ENCODE data around the gene C5orf15. TPM values are rescaled to one million over a fixed set of nuclear protein-coding genes. Genes with fewer than 3 reads are reported as not detected.

The C5orf15 gene
- total and polyA plus RNA-seq, 4 donors = 21.6 to 118 (median 40.0) TPM

GRCh38 chr5:133925866-133926488 lies 42.4 kb downstream of the C5orf15 start:
- no peak for TF ChIP-seq CTCF (IDR thresholded peaks at IDR 0.05; ENCODE audit: control extremely low read depth, extremely low read depth)
- ATAC-seq (ENCODE audit: insufficient read depth, low FRiP score) = no peak
- WGBS, 2 donors = 90% methylated on average over 12 of the region's 12 CpGs
- no peak for DNase-seq
- H3K4me3 ChIP-seq = no peak overlapping the region
- H3K27ac ChIP-seq (ENCODE audit: low read depth in 1 of 2, low read length in 1 of 2) = no peak overlapping the region
- H3K4me1 ChIP-seq (ENCODE audit: control insufficient read depth in 5 of 5, insufficient read depth in 5 of 5, low read length in 5 of 5) = peaks cover 0 to 19% (median 0%) of the 10 kb centered on the region in 5 donors
- no peak overlapping the region for H3K9ac ChIP-seq (ENCODE audit: insufficient read depth in 1 of 2, low read length in 2 of 2)
- H3K9me3 ChIP-seq (ENCODE audit: control insufficient read depth in 4 of 4, insufficient read depth in 3 of 4, low read length in 3 of 4) = peaks cover 0 to under 1% (median 0%) of the 10 kb centered on the region in 4 donors
- H3K36me3 ChIP-seq (ENCODE audit: control insufficient read depth in 4 of 4, insufficient read depth in 4 of 4, low read length in 4 of 4) = no peaks in the 10 kb centered on the region
- H3K27me3 ChIP-seq (ENCODE audit: control insufficient read depth in 3 of 3, insufficient read depth in 3 of 3, low read length in 2 of 3) = no peaks in the 10 kb centered on the region

- Histone ChIP-seq H3K9me3 (ENCODE audit: control insufficient read depth in 4 of 4, insufficient read depth in 3 of 4, low read length in 3 of 4) (peaks cover 0 to 1% (median 0%) of the 10 kb centered on the region in 4 donors), H3K4me3 (no peak overlapping the region), H3K36me3 (ENCODE audit: control insufficient read depth in 4 of 4, insufficient read depth in 4 of 4, low read length in 4 of 4) (no peaks in the 10 kb centered on the region), H3K4me1 (ENCODE audit: control insufficient read depth in 5 of 5, insufficient read depth in 5 of 5, low read length in 5 of 5) (peaks cover 0 to 19% (median 0%) of the 10 kb centered on the region in 5 donors), H3K27ac (ENCODE audit: low read depth in 1 of 2, low read length in 1 of 2) (no peak overlapping the region), H3K27me3 (ENCODE audit: control insufficient read depth in 3 of 3, insufficient read depth in 3 of 3, low read length in 2 of 3) (no peaks in the 10 kb centered on the region), H3K9ac (ENCODE audit: insufficient read depth in 1 of 2, low read length in 2 of 2) (no peak overlapping the region)
- no peak for TF ChIP-seq CTCF (IDR thresholded peaks at IDR 0.05; ENCODE audit: control extremely low read depth, extremely low read depth)
- ATAC-seq (ENCODE audit: insufficient read depth, low FRiP score) (no peak), DNase-seq (no peak)
- 66 to 76% methylated on average over 3 of the region's 3 CpGs for WGBS, 2 donors
These were observed 43.2 kb downstream of the C5orf15 start for GRCh38 chr5:133925269-133925668.

- H3K36me3 ChIP-seq (ENCODE audit: control insufficient read depth in 4 of 4, insufficient read depth in 4 of 4, low read length in 4 of 4) = no peaks in the 10 kb centered on the region
- no peaks in the 10 kb centered on the region for H3K27me3 ChIP-seq (ENCODE audit: control insufficient read depth in 3 of 3, insufficient read depth in 3 of 3, low read length in 2 of 3)
- H3K4me1 ChIP-seq (ENCODE audit: control insufficient read depth in 5 of 5, insufficient read depth in 5 of 5, low read length in 5 of 5) = peaks cover 0 to 19% (median 0%) of the 10 kb centered on the region in 5 donors
- H3K27ac ChIP-seq (ENCODE audit: low read depth in 1 of 2, low read length in 1 of 2) = no peak overlapping the region
- no peak overlapping the region for H3K4me3 ChIP-seq
- DNase-seq = peak in 1 of 3 donors; percentile 21
- ATAC-seq (ENCODE audit: insufficient read depth, low FRiP score) = no peak
- H3K9ac ChIP-seq (ENCODE audit: insufficient read depth in 1 of 2, low read length in 2 of 2) = no peak overlapping the region
- TF ChIP-seq CTCF (IDR thresholded peaks at IDR 0.05; ENCODE audit: control extremely low read depth, extremely low read depth) = no peak
- H3K9me3 ChIP-seq (ENCODE audit: control insufficient read depth in 4 of 4, insufficient read depth in 3 of 4, low read length in 3 of 4) = peaks cover 0 to 1% (median 0%) of the 10 kb centered on the region in 4 donors
- 52 to 63% methylated on average over 5 of the region's 5 CpGs for WGBS, 2 donors
These were observed 44.1 kb downstream of the C5orf15 start for GRCh38 chr5:133924221-133924920.

All from lung (tissue), 12 donors.